HG03175 (cell line): Measurements from ENCODE around the gene FAM107B.

Source experiments
- ATAC-seq: cut with Tn5 transposase; IDR thresholded peaks from one replicate; pipeline ENCODE4 v1.9.1; 2021; ENCODE audit warnings: mild to moderate bottlenecking, moderate library complexity; ENCODE audit not compliant: unreplicated experiment

The FAM107B gene

GRCh38 chr10:14518149-14518548 lies 256.5 kb downstream of the FAM107B start:
- ATAC-seq, result no peak

- no peak for ATAC-seq
These were observed 261.6 kb downstream of the FAM107B start for GRCh38 chr10:14513123-14513522.

- no peak for ATAC-seq
These were observed 264.4 kb downstream of the FAM107B start for GRCh38 chr10:14510346-14510745.

GRCh38 chr10:14508725-14509124 lies 266.0 kb downstream of the FAM107B start:
- no peak for ATAC-seq

- ATAC-seq, result no peak
These were observed 266.9 kb downstream of the FAM107B start for GRCh38 chr10:14507781-14508180.

- ATAC-seq, result no peak
These were observed 267.5 kb downstream of the FAM107B start for GRCh38 chr10:14507176-14507575.

GRCh38 chr10:14502431-14502830 lies 272.3 kb downstream of the FAM107B start:
- ATAC-seq, result no peak

- ATAC-seq, result no peak
These were observed 274.4 kb downstream of the FAM107B start for GRCh38 chr10:14500172-14500765.

- no peak for ATAC-seq
These were observed 275.1 kb downstream of the FAM107B start for GRCh38 chr10:14499601-14499904.

- no peak for ATAC-seq
These were observed 276.4 kb downstream of the FAM107B start for GRCh38 chr10:14498326-14498725.

GRCh38 chr10:14491811-14492210 lies 282.9 kb downstream of the FAM107B start:
- ATAC-seq, result no peak

GRCh38 chr10:14489522-14490177 lies 285.0 kb downstream of the FAM107B start:
- ATAC-seq, result no peak

- ATAC-seq, result no peak
These were observed 287.2 kb downstream of the FAM107B start for GRCh38 chr10:14487488-14487883.

- ATAC-seq, result no peak
These were observed 287.8 kb downstream of the FAM107B start for GRCh38 chr10:14486777-14487487.

GRCh38 chr10:14485986-14486385 lies 288.7 kb downstream of the FAM107B start:
- no peak for ATAC-seq

- no peak for ATAC-seq
These were observed 291.3 kb downstream of the FAM107B start for GRCh38 chr10:14483417-14483816.

- ATAC-seq, result no peak
These were observed 292.9 kb downstream of the FAM107B start for GRCh38 chr10:14481752-14482151.

- no peak for ATAC-seq
These were observed 293.7 kb downstream of the FAM107B start for GRCh38 chr10:14481014-14481413.

- ATAC-seq, result no peak
These were observed 296.1 kb downstream of the FAM107B start for GRCh38 chr10:14478604-14479003.

- ATAC-seq, result no peak
These were observed 296.5 kb downstream of the FAM107B start for GRCh38 chr10:14478201-14478600.

GRCh38 chr10:14477408-14477710 lies 297.3 kb downstream of the FAM107B start:
- ATAC-seq, result no peak

GRCh38 chr10:14476641-14477407 lies 297.9 kb downstream of the FAM107B start:
- no peak for ATAC-seq
